H1 (cell line): ENCODE measurements around the gene LY6G6C. TPM values are rescaled to one million over a fixed set of nuclear protein-coding genes. Genes with fewer than 3 reads are reported as not detected.

Experiments used
- CBX8 ChIP-seq: fragments of 300-800, 300-1000 bp; sonication (generic); IDR thresholded peaks from 2 replicates; pipeline ENCODE4 v1.7.1; 2016; ENCODE audit warnings: low read depth, low read length, borderline replicate concordance
- CHD2 ChIP-seq: IDR thresholded peaks from 2 replicates; pipeline ENCODE4 v1.6.1; 2012; ENCODE audit warnings: low read length, improper control_type of control experiment
- FOSL1 ChIP-seq: IDR thresholded peaks from 2 replicates; pipeline ENCODE4 v1.6.1; 2011; ENCODE audit warnings: mild to moderate bottlenecking, low read depth, low read length, moderate library complexity; ENCODE audit not compliant: insufficient read depth
- GABPA ChIP-seq: IDR thresholded peaks from 2 replicates; pipeline ENCODE4 v1.6.1; 2011; ENCODE audit warnings: mild to moderate bottlenecking, low read length, moderate library complexity, borderline replicate concordance; ENCODE audit not compliant: insufficient read depth
- JUN ChIP-seq: IDR thresholded peaks from 2 replicates; pipeline ENCODE4 v1.6.1; 2011; ENCODE audit warnings: low read depth, mild to moderate bottlenecking, improper control_type of control experiment, low read length
- MAFK ChIP-seq: IDR thresholded peaks from 2 replicates; pipeline ENCODE4 v1.6.1; 2012; ENCODE audit warnings: low read depth, mild to moderate bottlenecking, improper control_type of control experiment, low read length
- NRF1 ChIP-seq: IDR thresholded peaks from 2 replicates; pipeline ENCODE4 v1.6.1; 2011; ENCODE audit warnings: mild to moderate bottlenecking, low read depth, low read length, improper control_type of control experiment
- PHF8 ChIP-seq: fragments of 200-600 bp; sonication (generic); conservative IDR thresholded peaks from 2 replicates; pipeline ENCODE4 v1.7.1; 2012; ENCODE audit warnings: low read depth, mild to moderate bottlenecking, inconsistent platforms, low read length, moderate library complexity
- SP1 ChIP-seq: IDR thresholded peaks from 2 replicates; pipeline ENCODE4 v1.6.1; 2011; ENCODE audit warnings: low read depth, low read length
- SP2 ChIP-seq: IDR thresholded peaks from 2 replicates; pipeline ENCODE4 v1.6.1; 2012; ENCODE audit warnings: mild to moderate bottlenecking, low read length, inconsistent platforms
- SP4 ChIP-seq: IDR thresholded peaks from 2 replicates; pipeline ENCODE4 v1.6.1; 2012; ENCODE audit warnings: low read length, inconsistent platforms
- SRF ChIP-seq: IDR thresholded peaks from 2 replicates; pipeline ENCODE4 v1.6.1; 2011; ENCODE audit warnings: mild to moderate bottlenecking, low read depth, low read length, moderate library complexity
- TAF7 ChIP-seq: optimal IDR thresholded peaks from 2 replicates; pipeline ENCODE3; 2011; ENCODE audit warnings: low read depth, mild to moderate bottlenecking, inconsistent platforms, low read length, moderate library complexity, borderline replicate concordance
- polyA plus RNA-seq, 7 experiments: library from polyadenylated mRNA; depleted of rRNA in 3 of 7; stranded (reverse) in 5 of 7; unstranded in 2 of 7; fragments of >200 nt in 5 of 7; fragments of 200-250 nt in 2 of 7; gene quantifications; 1 replicate in 5 of 7; 2 replicates in 1 of 7; 4 replicates in 1 of 7; pipeline versions ENCODE4 v1.2.1 to v1.2.3, GENCODE V29; 2011 to 2013; ENCODE audit warnings: missing spikeins in 2 of 7, mixed read lengths in 2 of 7
- total RNA-seq: library from RNA; stranded (reverse); fragmentation: NEBNext Ultra II Directional; extraction: Animal tissue kit (Norgen Biotek cat#: 25700); gene quantifications from 2 replicates; pipeline ENCODE4 v1.2.1, GENCODE V29; 2021
- TF ChIP-seq, protein P1 (sequence below): fragments of 300-600 bp; sonication (generic); IDR thresholded peaks from 2 replicates; pipeline ENCODE4 v1.7.1; 2012; ENCODE audit warnings: low read length, moderate library complexity, mild to moderate bottlenecking, inconsistent platforms; ENCODE audit not compliant: insufficient replicate concordance

The LY6G6C gene
- total and polyA plus RNA-seq, 2 of the 8 experiments (the other 6 are each of a cell fraction or from before 2014, with no cell fraction given): 0.23 TPM; not detected in 1

DNA sequence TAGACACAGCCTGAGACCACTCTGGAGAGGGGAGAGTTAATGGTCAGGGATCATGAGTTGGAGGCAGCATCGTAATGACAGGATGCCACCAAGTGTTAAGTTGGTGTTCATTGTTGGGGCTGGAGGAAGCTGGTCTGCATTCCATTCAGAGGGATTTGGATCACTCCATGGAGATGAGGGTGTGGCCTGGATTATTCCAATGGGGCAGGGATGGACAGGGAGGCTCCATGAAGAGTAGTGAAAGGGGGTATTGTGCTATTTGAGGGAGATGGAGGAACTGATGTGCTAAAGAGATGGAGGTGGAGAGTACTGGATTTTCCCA is 42.0 kb upstream of the LY6G6C start (continued):
- TF ChIP-seq TAF7 (no peak), SP2 (no peak), JUN (no peak), GABPA (no peak), SP1 (0 out of 2 replicates have a peak, but pooled peaks have one; percentile 36), FOSL1 (no peak), SP4 (no peak), NRF1 (no peak), CHD2 (no peak), MAFK (no peak), SRF (no peak), PHF8 (no peak), CBX8 (no peak)
- TF ChIP-seq, protein P1, sequence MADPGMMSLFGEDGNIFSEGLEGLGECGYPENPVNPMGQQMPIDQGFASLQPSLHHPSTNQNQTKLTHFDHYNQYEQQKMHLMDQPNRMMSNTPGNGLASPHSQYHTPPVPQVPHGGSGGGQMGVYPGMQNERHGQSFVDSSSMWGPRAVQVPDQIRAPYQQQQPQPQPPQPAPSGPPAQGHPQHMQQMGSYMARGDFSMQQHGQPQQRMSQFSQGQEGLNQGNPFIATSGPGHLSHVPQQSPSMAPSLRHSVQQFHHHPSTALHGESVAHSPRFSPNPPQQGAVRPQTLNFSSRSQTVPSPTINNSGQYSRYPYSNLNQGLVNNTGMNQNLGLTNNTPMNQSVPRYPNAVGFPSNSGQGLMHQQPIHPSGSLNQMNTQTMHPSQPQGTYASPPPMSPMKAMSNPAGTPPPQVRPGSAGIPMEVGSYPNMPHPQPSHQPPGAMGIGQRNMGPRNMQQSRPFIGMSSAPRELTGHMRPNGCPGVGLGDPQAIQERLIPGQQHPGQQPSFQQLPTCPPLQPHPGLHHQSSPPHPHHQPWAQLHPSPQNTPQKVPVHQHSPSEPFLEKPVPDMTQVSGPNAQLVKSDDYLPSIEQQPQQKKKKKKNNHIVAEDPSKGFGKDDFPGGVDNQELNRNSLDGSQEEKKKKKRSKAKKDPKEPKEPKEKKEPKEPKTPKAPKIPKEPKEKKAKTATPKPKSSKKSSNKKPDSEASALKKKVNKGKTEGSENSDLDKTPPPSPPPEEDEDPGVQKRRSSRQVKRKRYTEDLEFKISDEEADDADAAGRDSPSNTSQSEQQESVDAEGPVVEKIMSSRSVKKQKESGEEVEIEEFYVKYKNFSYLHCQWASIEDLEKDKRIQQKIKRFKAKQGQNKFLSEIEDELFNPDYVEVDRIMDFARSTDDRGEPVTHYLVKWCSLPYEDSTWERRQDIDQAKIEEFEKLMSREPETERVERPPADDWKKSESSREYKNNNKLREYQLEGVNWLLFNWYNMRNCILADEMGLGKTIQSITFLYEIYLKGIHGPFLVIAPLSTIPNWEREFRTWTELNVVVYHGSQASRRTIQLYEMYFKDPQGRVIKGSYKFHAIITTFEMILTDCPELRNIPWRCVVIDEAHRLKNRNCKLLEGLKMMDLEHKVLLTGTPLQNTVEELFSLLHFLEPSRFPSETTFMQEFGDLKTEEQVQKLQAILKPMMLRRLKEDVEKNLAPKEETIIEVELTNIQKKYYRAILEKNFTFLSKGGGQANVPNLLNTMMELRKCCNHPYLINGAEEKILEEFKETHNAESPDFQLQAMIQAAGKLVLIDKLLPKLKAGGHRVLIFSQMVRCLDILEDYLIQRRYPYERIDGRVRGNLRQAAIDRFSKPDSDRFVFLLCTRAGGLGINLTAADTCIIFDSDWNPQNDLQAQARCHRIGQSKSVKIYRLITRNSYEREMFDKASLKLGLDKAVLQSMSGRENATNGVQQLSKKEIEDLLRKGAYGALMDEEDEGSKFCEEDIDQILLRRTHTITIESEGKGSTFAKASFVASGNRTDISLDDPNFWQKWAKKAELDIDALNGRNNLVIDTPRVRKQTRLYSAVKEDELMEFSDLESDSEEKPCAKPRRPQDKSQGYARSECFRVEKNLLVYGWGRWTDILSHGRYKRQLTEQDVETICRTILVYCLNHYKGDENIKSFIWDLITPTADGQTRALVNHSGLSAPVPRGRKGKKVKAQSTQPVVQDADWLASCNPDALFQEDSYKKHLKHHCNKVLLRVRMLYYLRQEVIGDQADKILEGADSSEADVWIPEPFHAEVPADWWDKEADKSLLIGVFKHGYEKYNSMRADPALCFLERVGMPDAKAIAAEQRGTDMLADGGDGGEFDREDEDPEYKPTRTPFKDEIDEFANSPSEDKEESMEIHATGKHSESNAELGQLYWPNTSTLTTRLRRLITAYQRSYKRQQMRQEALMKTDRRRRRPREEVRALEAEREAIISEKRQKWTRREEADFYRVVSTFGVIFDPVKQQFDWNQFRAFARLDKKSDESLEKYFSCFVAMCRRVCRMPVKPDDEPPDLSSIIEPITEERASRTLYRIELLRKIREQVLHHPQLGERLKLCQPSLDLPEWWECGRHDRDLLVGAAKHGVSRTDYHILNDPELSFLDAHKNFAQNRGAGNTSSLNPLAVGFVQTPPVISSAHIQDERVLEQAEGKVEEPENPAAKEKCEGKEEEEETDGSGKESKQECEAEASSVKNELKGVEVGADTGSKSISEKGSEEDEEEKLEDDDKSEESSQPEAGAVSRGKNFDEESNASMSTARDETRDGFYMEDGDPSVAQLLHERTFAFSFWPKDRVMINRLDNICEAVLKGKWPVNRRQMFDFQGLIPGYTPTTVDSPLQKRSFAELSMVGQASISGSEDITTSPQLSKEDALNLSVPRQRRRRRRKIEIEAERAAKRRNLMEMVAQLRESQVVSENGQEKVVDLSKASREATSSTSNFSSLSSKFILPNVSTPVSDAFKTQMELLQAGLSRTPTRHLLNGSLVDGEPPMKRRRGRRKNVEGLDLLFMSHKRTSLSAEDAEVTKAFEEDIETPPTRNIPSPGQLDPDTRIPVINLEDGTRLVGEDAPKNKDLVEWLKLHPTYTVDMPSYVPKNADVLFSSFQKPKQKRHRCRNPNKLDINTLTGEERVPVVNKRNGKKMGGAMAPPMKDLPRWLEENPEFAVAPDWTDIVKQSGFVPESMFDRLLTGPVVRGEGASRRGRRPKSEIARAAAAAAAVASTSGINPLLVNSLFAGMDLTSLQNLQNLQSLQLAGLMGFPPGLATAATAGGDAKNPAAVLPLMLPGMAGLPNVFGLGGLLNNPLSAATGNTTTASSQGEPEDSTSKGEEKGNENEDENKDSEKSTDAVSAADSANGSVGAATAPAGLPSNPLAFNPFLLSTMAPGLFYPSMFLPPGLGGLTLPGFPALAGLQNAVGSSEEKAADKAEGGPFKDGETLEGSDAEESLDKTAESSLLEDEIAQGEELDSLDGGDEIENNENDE: no peak
